A172 (cell line): ENCODE data around the gene TMED8. TPM values are rescaled to one million over a fixed set of nuclear protein-coding genes. Genes with fewer than 3 reads are reported as not detected.
"Not testable (repeated sequence)": the region's sequence is repeated elsewhere in the genome, so short reads cannot be mapped to it uniquely, and the experiment has no call there.

Experiments
- DNase-seq: peaks from one replicate; pipeline ENCODE4 v3.0.0-alpha.2; 2015; ENCODE audit warnings: low spot score
- total RNA-seq: library from RNA; depleted of rRNA; stranded (reverse); fragments of >200 nt; shearing (Covaris generic); gene quantifications from 2 replicates; pipeline ENCODE4 v1.2.3, GENCODE V29; 2014

TMED8 gene
- total RNA-seq, 1 experiment from 2014 or later = 11.5 TPM

- DNase-seq = no peak
Measured at GRCh38 chr14:77364146-77364545, 12.7 kb downstream of the TMED8 start.

- DNase-seq = no peak
Measured at GRCh38 chr14:77359626-77360025, 17.3 kb downstream of the TMED8 start.

GRCh38 chr14:77356899-77357298 is 20.0 kb downstream of the TMED8 start:
- no peak for DNase-seq

- no peak for DNase-seq
Measured at GRCh38 chr14:77355811-77356210, 21.1 kb downstream of the TMED8 start.

GRCh38 chr14:77353469-77354141 is 23.3 kb downstream of the TMED8 start:
- no peak for DNase-seq

- no peak for DNase-seq
Measured at GRCh38 chr14:77347751-77348150, 29.1 kb downstream of the TMED8 start.

GRCh38 chr14:77346495-77346894 is 30.4 kb downstream of the TMED8 start:
- DNase-seq = no peak

- no peak for DNase-seq
Measured at GRCh38 chr14:77344377-77344996, 32.4 kb downstream of the TMED8 start.

- DNase-seq = no peak
Measured at GRCh38 chr14:77343662-77344061, 33.2 kb downstream of the TMED8 start.

GRCh38 chr14:77342726-77343397 is 34.0 kb downstream of the TMED8 start:
- no peak for DNase-seq

- no peak for DNase-seq
Measured at GRCh38 chr14:77340389-77340788, 36.5 kb downstream of the TMED8 start.

GRCh38 chr14:77339407-77339806 is 37.5 kb downstream of the TMED8 start:
- DNase-seq = no peak

- no peak for DNase-seq
Measured at GRCh38 chr14:77338302-77338701, 38.6 kb downstream of the TMED8 start.

GRCh38 chr14:77337880-77338279 is 39.0 kb downstream of the TMED8 start:
- no peak for DNase-seq

GRCh38 chr14:77337255-77337654 is 39.6 kb downstream of the TMED8 start:
- not testable (repeated sequence) for DNase-seq

- no peak for DNase-seq
Measured at GRCh38 chr14:77335576-77335975, 41.3 kb downstream of the TMED8 start.

GRCh38 chr14:77329872-77330271 is 47.0 kb downstream of the TMED8 start:
- DNase-seq = no peak

GRCh38 chr14:77327111-77327510 is 49.8 kb downstream of the TMED8 start:
- no peak for DNase-seq

GRCh38 chr14:77325746-77326094 is 51.2 kb downstream of the TMED8 start:
- no peak for DNase-seq

- no peak for DNase-seq
Measured at GRCh38 chr14:77324816-77325745, 51.8 kb downstream of the TMED8 start.

GRCh38 chr14:77324289-77324688 is 52.6 kb downstream of the TMED8 start:
- no peak for DNase-seq

GRCh38 chr14:77323571-77323970 is 53.3 kb downstream of the TMED8 start:
- DNase-seq = no peak
